A549 (cell line): ENCODE data around the gene MED13L. TPM values are rescaled to one million over a fixed set of nuclear protein-coding genes. Genes with fewer than 3 reads are reported as not detected.
A peak's percentile ranks its signal among the peaks of the same experiment; 100 is the strongest.

ENCODE experiments used
- ATAC-seq, 2 experiments: fragments of 200-7000 bp in 1 of 2; fragments of >200 bp in 1 of 2; cut with Nextera tagmentation in 1 of 2; cut with Tn5 transposase in 1 of 2; 3 replicates each; pipeline versions ENCODE4 v1.8.0 to v1.9.1; 2018 to 2020; ENCODE audit warnings: mild to moderate bottlenecking in 1 of 2, moderate library complexity in 1 of 2
- CTCF ChIA-PET: fragments of 300-600 bp; sonication (Branson Sonifier 250); formaldehyde crosslinking; extraction: SDS; loops from one replicate; lab custom pipeline; 2021; ENCODE audit warnings: antibody characterized with exemption, inconsistent platforms; lab: Yijun Ruan, JAX
- POLR2A ChIA-PET: fragments of 350-600 bp; formaldehyde crosslinking; extraction: SDS; loops from one replicate; lab custom pipeline; 2021; ENCODE audit warnings: antibody characterized with exemption, inconsistent platforms; lab: Yijun Ruan, JAX
- DNase-seq, 2 experiments: peaks; one replicate each; pipeline versions ENCODE4 v3.0.0 to v3.0.0-alpha.2; 2011 to 2016; ENCODE audit warnings: low read depth in 1 of 2, low spot score in 1 of 2
- FAIRE-seq: peaks from 2 replicates; lab custom pipeline; 2011; peaks lifted over from hg19 to GRCh38; lab: Jason Lieb, UNC
- H3K27ac ChIP-seq, 2 experiments: fragments of >200 bp; sonication (Bioruptor Twin); formaldehyde crosslinking; 3 replicates each; pipeline ENCODE4 v1.5.1; 2016 to 2017
- H3K4me1 ChIP-seq: fragments of >200 bp; sonication (Bioruptor Twin); formaldehyde crosslinking; 3 replicates; pipeline ENCODE4 v1.6.1; 2016
- H3K4me2 ChIP-seq: fragments of >200 bp; sonication (Bioruptor Twin); formaldehyde crosslinking; 3 replicates; pipeline ENCODE4 v1.6.1; 2016
- H3K4me3 ChIP-seq: fragments of >200 bp; sonication (Bioruptor Twin); formaldehyde crosslinking; 3 replicates; pipeline ENCODE4 v1.5.1; 2016
- H3K9me3 ChIP-seq: fragments of >200 bp; sonication (Bioruptor Twin); formaldehyde crosslinking; 3 replicates; pipeline ENCODE4 v1.6.1; 2016
- BHLHE40 ChIP-seq: IDR thresholded peaks from 2 replicates; pipeline ENCODE4 v1.6.1; 2012; ENCODE audit warnings: low read depth, low read length, inconsistent platforms
- EP300 ChIP-seq, 2 experiments: fragments of >200 bp; sonication (Bioruptor Twin); formaldehyde crosslinking; IDR thresholded peaks; 2 replicates in 1 of 2; 3 replicates in 1 of 2; pipeline ENCODE4 v1.6.1; 2016 to 2017
- FOSB ChIP-seq: fragments of 250-450 bp; sonication (Bioruptor Pico); IDR thresholded peaks from 2 replicates; pipeline ENCODE4 v1.5.0; 2020; ENCODE audit warnings: mild to moderate bottlenecking, moderate library complexity
- HDAC2 ChIP-seq: fragments of 200-600 bp; sonication (generic); IDR thresholded peaks from 2 replicates; pipeline ENCODE4 v1.6.1; 2016
- HEYL ChIP-seq: fragments of 250-450 bp; sonication (Bioruptor Pico); IDR thresholded peaks from 2 replicates; pipeline ENCODE4 v1.8.0; 2021; ENCODE audit warnings: mild to moderate bottlenecking, moderate library complexity
- HOXA7 ChIP-seq: fragments of 250-450 bp; sonication (Bioruptor Pico); IDR thresholded peaks from 2 replicates; pipeline ENCODE4 v1.5.0; 2020; ENCODE audit warnings: mild to moderate bottlenecking, moderate library complexity
- HOXB5 ChIP-seq: fragments of 250-450 bp; sonication (Bioruptor Pico); IDR thresholded peaks from 2 replicates; pipeline ENCODE4 v1.5.0; 2020; ENCODE audit warnings: mild to moderate bottlenecking, moderate library complexity
- JUN ChIP-seq, 2 experiments: fragments of >200 bp; sonication (Bioruptor Twin); formaldehyde crosslinking; IDR thresholded peaks; 2 replicates in 1 of 2; 3 replicates in 1 of 2; pipeline ENCODE4 v1.6.1; 2016 to 2017
- KDM1A ChIP-seq: fragments of 200-600 bp; sonication (generic); IDR thresholded peaks from 2 replicates; pipeline ENCODE4 v1.6.1; 2016; ENCODE audit warnings: low read depth, mild to moderate bottlenecking
- MAZ ChIP-seq: fragments of 150-350 bp; IDR thresholded peaks from 2 replicates; pipeline ENCODE4 v1.6.1; 2014; ENCODE audit warnings: antibody characterized with exemption, low read depth, low read length, borderline replicate concordance
- RFX5 ChIP-seq: fragments of 450-650 bp; IDR thresholded peaks from 2 replicates; pipeline ENCODE4 v1.7.1; 2014; ENCODE audit warnings: antibody characterized with exemption, mild to moderate bottlenecking, moderate library complexity
- SMC3 ChIP-seq: fragments of >200 bp; sonication (Bioruptor Twin); formaldehyde crosslinking; IDR thresholded peaks from 3 replicates; pipeline ENCODE4 v1.6.1; 2018; ENCODE audit warnings: inconsistent platforms
- SREBF2 ChIP-seq: fragments of 450-650 bp; IDR thresholded peaks from 2 replicates; pipeline ENCODE4 v1.6.1; 2014; ENCODE audit warnings: mild to moderate bottlenecking, moderate library complexity
- TFCP2L1 ChIP-seq: fragments of 250-450 bp; sonication (Bioruptor Pico); IDR thresholded peaks from 2 replicates; pipeline ENCODE4 v1.5.0; 2021; ENCODE audit warnings: mild to moderate bottlenecking
- WGBS: methylation state at CpG from one replicate; pipeline ENCODE4 v1.1.6; 2017; ENCODE audit errors: missing lambda C conversion rate; 5-methylcytosine and 5-hydroxymethylcytosine counted together
- polyA plus RNA-seq, 4 experiments: library from polyadenylated mRNA; depleted of rRNA in 3 of 4; stranded (reverse); fragments of >200 nt; fragmentation: RNase III in 1 of 4; extraction: RNeasy Plus Mini Kit Qiagen cat#74134 plus additional on column Dnase treatment in 1 of 4; gene quantifications; 2 replicates in 3 of 4; 3 replicates in 1 of 4; pipeline ENCODE4 v1.2.3, GENCODE V29; 2011 to 2017
- TF ChIP-seq, protein P1 (sequence below): fragments of >200 bp; sonication (Bioruptor Twin); formaldehyde crosslinking; IDR thresholded peaks from 3 replicates; pipeline ENCODE4 v1.6.1; 2016
- TF ChIP-seq, protein P2 (sequence below): fragments of 450-650 bp; IDR thresholded peaks from 2 replicates; pipeline ENCODE4 v1.6.1; 2014; ENCODE audit warnings: antibody characterized with exemption
- TF ChIP-seq, protein P3 (sequence below): IDR thresholded peaks from 2 replicates; pipeline ENCODE4 v1.6.1; 2012; ENCODE audit warnings: low read depth, borderline replicate concordance
- TF ChIP-seq, protein P4 (sequence below): fragments of 150-350 bp; IDR thresholded peaks from 2 replicates; pipeline ENCODE4 v1.6.1; 2014; ENCODE audit warnings: low read depth, mild to moderate bottlenecking, low read length
- TF ChIP-seq, protein P5 (sequence below): fragments of 200-600 bp; sonication (generic); IDR thresholded peaks from 2 replicates; pipeline ENCODE4 v1.6.1; 2016; ENCODE audit warnings: antibody characterized with exemption, mild to moderate bottlenecking, moderate library complexity

MED13L gene
- polyA plus RNA-seq, 2 of the 4 experiments (the other 2 are of a cell fraction), result 23.2 to 134 TPM

DNA sequence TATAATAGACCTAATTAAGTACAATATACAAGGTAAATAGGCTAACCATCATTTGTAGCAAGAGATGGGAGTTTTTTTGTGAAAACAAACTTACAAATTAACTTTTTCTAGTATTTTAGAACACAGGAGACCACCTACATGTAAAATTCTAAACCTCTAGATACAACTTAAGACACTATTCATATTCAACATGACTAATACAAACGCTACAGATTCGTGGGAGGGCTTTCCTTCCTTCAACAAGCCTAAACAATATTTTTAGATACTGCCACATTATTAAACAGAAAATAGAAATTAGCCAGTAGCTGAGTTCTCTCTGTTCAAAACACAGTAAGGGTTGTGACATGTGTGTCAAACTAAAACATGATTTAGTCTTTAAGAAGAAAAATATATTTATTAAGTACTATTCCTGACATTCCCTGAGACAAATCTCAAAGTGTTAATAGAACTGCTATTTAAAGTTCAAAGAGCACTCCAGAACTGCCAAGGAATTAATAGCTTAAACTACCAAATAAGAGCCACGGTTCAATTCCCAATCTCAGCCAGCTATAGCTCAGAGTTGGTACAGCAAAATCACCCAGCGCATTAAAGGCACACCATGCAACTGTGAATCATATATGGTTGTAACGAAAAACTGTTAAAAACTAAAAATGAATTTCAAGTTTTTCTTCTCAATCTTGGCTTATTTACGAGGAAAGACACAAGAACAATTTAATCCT is 10.7 kb downstream of the MED13L start:
- H3K9me3 ChIP-seq, result no peaks in the 10 kb centered on the region
- peaks cover 86% of the 10 kb centered on the region for H3K4me1 ChIP-seq
- ATAC-seq, result no peak
- peak overlapping the region; percentile 73 for H3K4me2 ChIP-seq
- ChIA-PET CTCF (interaction anchor here (0.7 to 1.7 kb wide), 6 partner anchors 100 to 407 kb away, joined by 3 to 6 read pairs (median 3); no protein-coding TSS in a partner anchor), POLR2A (interaction anchor here (1.0 kb wide), 1 partner anchor 11 kb away, joined by 3 read pairs; the partner anchor contains the start of gene MED13L)
- FAIRE-seq, result no peak
- TF ChIP-seq, protein P1, sequence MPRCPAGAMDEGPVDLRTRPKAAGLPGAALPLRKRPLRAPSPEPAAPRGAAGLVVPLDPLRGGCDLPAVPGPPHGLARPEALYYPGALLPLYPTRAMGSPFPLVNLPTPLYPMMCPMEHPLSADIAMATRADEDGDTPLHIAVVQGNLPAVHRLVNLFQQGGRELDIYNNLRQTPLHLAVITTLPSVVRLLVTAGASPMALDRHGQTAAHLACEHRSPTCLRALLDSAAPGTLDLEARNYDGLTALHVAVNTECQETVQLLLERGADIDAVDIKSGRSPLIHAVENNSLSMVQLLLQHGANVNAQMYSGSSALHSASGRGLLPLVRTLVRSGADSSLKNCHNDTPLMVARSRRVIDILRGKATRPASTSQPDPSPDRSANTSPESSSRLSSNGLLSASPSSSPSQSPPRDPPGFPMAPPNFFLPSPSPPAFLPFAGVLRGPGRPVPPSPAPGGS, result no peak
- TF ChIP-seq BHLHE40 (no peak), HOXA7 (CRISPR knock-in tag) (no peak), HEYL (no peak), MAZ (no peak), SREBF2 (no peak), SMC3 (no peak), RFX5 (no peak), FOSB (CRISPR knock-in tag) (no peak), HDAC2 (no peak), TFCP2L1 (CRISPR knock-in tag) (no peak), JUN (IDR thresholded peaks at IDR 0.05) (no peak), KDM1A (no peak), HOXB5 (CRISPR knock-in tag) (no peak), EP300 (IDR thresholded peaks at IDR 0.05) (no peak)
- TF ChIP-seq, protein P2, sequence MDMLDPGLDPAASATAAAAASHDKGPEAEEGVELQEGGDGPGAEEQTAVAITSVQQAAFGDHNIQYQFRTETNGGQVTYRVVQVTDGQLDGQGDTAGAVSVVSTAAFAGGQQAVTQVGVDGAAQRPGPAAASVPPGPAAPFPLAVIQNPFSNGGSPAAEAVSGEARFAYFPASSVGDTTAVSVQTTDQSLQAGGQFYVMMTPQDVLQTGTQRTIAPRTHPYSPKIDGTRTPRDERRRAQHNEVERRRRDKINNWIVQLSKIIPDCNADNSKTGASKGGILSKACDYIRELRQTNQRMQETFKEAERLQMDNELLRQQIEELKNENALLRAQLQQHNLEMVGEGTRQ, result no peak
- TF ChIP-seq, protein P3, sequence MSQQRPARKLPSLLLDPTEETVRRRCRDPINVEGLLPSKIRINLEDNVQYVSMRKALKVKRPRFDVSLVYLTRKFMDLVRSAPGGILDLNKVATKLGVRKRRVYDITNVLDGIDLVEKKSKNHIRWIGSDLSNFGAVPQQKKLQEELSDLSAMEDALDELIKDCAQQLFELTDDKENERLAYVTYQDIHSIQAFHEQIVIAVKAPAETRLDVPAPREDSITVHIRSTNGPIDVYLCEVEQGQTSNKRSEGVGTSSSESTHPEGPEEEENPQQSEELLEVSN, result no peak
- TF ChIP-seq, protein P4, sequence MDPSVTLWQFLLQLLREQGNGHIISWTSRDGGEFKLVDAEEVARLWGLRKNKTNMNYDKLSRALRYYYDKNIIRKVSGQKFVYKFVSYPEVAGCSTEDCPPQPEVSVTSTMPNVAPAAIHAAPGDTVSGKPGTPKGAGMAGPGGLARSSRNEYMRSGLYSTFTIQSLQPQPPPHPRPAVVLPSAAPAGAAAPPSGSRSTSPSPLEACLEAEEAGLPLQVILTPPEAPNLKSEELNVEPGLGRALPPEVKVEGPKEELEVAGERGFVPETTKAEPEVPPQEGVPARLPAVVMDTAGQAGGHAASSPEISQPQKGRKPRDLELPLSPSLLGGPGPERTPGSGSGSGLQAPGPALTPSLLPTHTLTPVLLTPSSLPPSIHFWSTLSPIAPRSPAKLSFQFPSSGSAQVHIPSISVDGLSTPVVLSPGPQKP, result no peak
- TF ChIP-seq, protein P5, sequence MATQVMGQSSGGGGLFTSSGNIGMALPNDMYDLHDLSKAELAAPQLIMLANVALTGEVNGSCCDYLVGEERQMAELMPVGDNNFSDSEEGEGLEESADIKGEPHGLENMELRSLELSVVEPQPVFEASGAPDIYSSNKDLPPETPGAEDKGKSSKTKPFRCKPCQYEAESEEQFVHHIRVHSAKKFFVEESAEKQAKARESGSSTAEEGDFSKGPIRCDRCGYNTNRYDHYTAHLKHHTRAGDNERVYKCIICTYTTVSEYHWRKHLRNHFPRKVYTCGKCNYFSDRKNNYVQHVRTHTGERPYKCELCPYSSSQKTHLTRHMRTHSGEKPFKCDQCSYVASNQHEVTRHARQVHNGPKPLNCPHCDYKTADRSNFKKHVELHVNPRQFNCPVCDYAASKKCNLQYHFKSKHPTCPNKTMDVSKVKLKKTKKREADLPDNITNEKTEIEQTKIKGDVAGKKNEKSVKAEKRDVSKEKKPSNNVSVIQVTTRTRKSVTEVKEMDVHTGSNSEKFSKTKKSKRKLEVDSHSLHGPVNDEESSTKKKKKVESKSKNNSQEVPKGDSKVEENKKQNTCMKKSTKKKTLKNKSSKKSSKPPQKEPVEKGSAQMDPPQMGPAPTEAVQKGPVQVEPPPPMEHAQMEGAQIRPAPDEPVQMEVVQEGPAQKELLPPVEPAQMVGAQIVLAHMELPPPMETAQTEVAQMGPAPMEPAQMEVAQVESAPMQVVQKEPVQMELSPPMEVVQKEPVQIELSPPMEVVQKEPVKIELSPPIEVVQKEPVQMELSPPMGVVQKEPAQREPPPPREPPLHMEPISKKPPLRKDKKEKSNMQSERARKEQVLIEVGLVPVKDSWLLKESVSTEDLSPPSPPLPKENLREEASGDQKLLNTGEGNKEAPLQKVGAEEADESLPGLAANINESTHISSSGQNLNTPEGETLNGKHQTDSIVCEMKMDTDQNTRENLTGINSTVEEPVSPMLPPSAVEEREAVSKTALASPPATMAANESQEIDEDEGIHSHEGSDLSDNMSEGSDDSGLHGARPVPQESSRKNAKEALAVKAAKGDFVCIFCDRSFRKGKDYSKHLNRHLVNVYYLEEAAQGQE, result no peak
- TF ChIP-seq, all 56 proteins: peak for 0
- Histone ChIP-seq H3K27ac (peak overlapping the region; percentile 0 to 41; a peak in 2 of 6 replicates), H3K4me3 (no peak overlapping the region)
- DNase-seq, result no peak
- whole genome bisulfite sequencing, result 41% methylated on average over 6 of the region's 6 CpGs
